CD8-positive, alpha-beta memory T cell (primary cell): ENCODE data around the gene OR6C2. TPM values are rescaled to one million over a fixed set of nuclear protein-coding genes. Genes with fewer than 3 reads are reported as not detected.
"Not testable (repeated sequence)": the region's sequence is repeated elsewhere in the genome, so short reads cannot be mapped to it uniquely, and the experiment has no call there.

Experiments
- CTCF ChIA-PET: fragments of 350-600 bp; sonication (Branson Sonifier 250); formaldehyde crosslinking; loops from one replicate; lab custom pipeline; 2021; ENCODE audit warnings: antibody characterized with exemption; lab: Charles Lee
- POLR2A ChIA-PET: fragments of 350-600 bp; sonication (Branson Sonifier 250); formaldehyde crosslinking; loops from one replicate; lab custom pipeline; 2021; ENCODE audit warnings: antibody characterized with exemption; lab: Charles Lee
- DNase-seq, 5 donors: peaks; one replicate each; pipeline versions ENCODE4 v3.0.0 to v3.0.0-alpha.2; 2020 to 2022; ENCODE audit warnings: mixed read lengths in 1 of 5
- H3K27ac ChIP-seq: one replicate; pipeline ENCODE4 v1.7.0; 2013; ENCODE audit warnings: low read depth, mild to moderate bottlenecking, low read length, moderate library complexity
- H3K27me3 ChIP-seq: 2 replicates; pipeline ENCODE4 v1.7.0; 2013; ENCODE audit warnings: low read length, mild to moderate bottlenecking; ENCODE audit not compliant: insufficient read depth, poor library complexity, severe bottlenecking
- H3K36me3 ChIP-seq: 2 replicates; pipeline ENCODE4 v1.7.0; 2013; ENCODE audit warnings: mild to moderate bottlenecking, low read length, moderate library complexity; ENCODE audit not compliant: insufficient read depth
- H3K4me1 ChIP-seq: 2 replicates; pipeline ENCODE4 v1.7.0; 2013; ENCODE audit warnings: mild to moderate bottlenecking, low read length, moderate library complexity; ENCODE audit not compliant: insufficient read depth
- H3K4me3 ChIP-seq: 2 replicates; pipeline ENCODE4 v1.7.0; 2013; ENCODE audit warnings: mild to moderate bottlenecking, low read length
- H3K9me3 ChIP-seq: 2 replicates; pipeline ENCODE4 v1.7.0; 2013; ENCODE audit warnings: mild to moderate bottlenecking, low read length
- H3K27ac Mint-ChIP-seq, 8 donors: one replicate each; pipeline ENCODE4 v1.8.0; 2020 to 2021; ENCODE audit warnings: mixed read lengths in 8 of 8, mild to moderate bottlenecking in 6 of 8, inconsistent platforms in 3 of 8, moderate library complexity in 3 of 8
- H3K27me3 Mint-ChIP-seq, 2 donors: one replicate each; pipeline ENCODE4 v1.8.0; 2020 to 2021; ENCODE audit warnings: mixed read lengths in 2 of 2, mild to moderate bottlenecking in 1 of 2, moderate library complexity in 1 of 2
- H3K36me3 Mint-ChIP-seq, 3 donors: one replicate each; pipeline ENCODE4 v1.8.0; 2020 to 2021; ENCODE audit warnings: mixed read lengths in 3 of 3, inconsistent platforms in 1 of 3, mild to moderate bottlenecking in 1 of 3
- H3K4me1 Mint-ChIP-seq, 3 donors: one replicate each; pipeline ENCODE4 v1.8.0; 2020 to 2021; ENCODE audit warnings: mixed read lengths in 3 of 3, inconsistent platforms in 1 of 3, mild to moderate bottlenecking in 1 of 3
- H3K4me3 Mint-ChIP-seq, 7 donors: one replicate each; pipeline ENCODE4 v1.8.0; 2020 to 2021; ENCODE audit warnings: mixed read lengths in 7 of 7, mild to moderate bottlenecking in 6 of 7, moderate library complexity in 4 of 7, inconsistent platforms in 2 of 7
- H3K9me3 Mint-ChIP-seq, 5 donors: one replicate each; pipeline ENCODE4 v1.8.0; 2020 to 2022; ENCODE audit warnings: mixed read lengths in 5 of 5, mild to moderate bottlenecking in 3 of 5, moderate library complexity in 2 of 5, inconsistent platforms in 1 of 5
- polyA plus RNA-seq: library from polyadenylated mRNA; unstranded; fragments of 300-500 nt; fragmentation: Illumina TruSeq; gene quantifications from one replicate; pipeline ENCODE4 v1.2.3, GENCODE V29; 2021
- total RNA-seq, 2 experiments: library from RNA; stranded (reverse); gene quantifications; one replicate each; pipeline ENCODE4 v1.2.3, GENCODE V29; 2021

Gene OR6C2
- total RNA-seq (not detected), polyA plus RNA-seq (not detected)

- CTCF ChIA-PET = no interaction called here
Observed at GRCh38 chr12:55443776-55444175, at the start of gene OR6C2. OR6C2 (plus strand) TSS chr12:55444076; CDS start chr12:55452214, 8,138 bp downstream.

GRCh38 chr12:55396326-55396725, 47.5 kb upstream of the OR6C2 start:
- POLR2A ChIA-PET = no interaction called here

More at GRCh38 chr12:55443776-55444175, at the start of gene OR6C2:
- Mint-ChIP-seq H3K4me3 (no peak within 1 kb of the TSS), H3K9me3 (peaks cover 0 to 22% (median 19%) of the 10 kb centered on the region in 5 donors), H3K36me3 (peaks cover 0 to 4% (median 0%) of the 10 kb centered on the region in 3 donors), H3K4me1 (no peaks in the 10 kb centered on the region), H3K27me3 (peaks cover 5 to 25% of the 10 kb centered on the region in 2 donors), H3K27ac (no peak within 1 kb of the TSS)
- Histone ChIP-seq H3K27ac (no peak within 1 kb of the TSS), H3K36me3 (no peaks in the 10 kb centered on the region), H3K4me3 (no peak within 1 kb of the TSS), H3K27me3 (no peaks in the 10 kb centered on the region), H3K9me3 (no peaks in the 10 kb centered on the region), H3K4me1 (no peaks in the 10 kb centered on the region)
- POLR2A ChIA-PET = no interaction called here
- DNase-seq = no peak

GRCh38 chr12:55400229-55400628, 43.6 kb upstream of the OR6C2 start, which contains the start of gene OR6C65:
OR6C65 (plus strand) TSS chr12:55400529; CDS start chr12:55400529, 0 bp downstream.
- POLR2A ChIA-PET = no interaction called here
- H3K27me3 Mint-ChIP-seq = peaks cover 12 to 34% of the 10 kb centered on the region in 2 donors
- DNase-seq = no peak
- no peaks in the 10 kb centered on the region for H3K4me1 ChIP-seq
- no peak within 1 kb of the TSS for H3K27ac Mint-ChIP-seq
- H3K4me1 Mint-ChIP-seq = no peaks in the 10 kb centered on the region
- no peaks in the 10 kb centered on the region for H3K9me3 Mint-ChIP-seq
- no peak within 1 kb of the TSS for H3K27ac ChIP-seq
- no peaks in the 10 kb centered on the region for H3K36me3 ChIP-seq
- no peaks in the 10 kb centered on the region for H3K36me3 Mint-ChIP-seq
- H3K27me3 ChIP-seq = no peaks in the 10 kb centered on the region
- CTCF ChIA-PET = no interaction called here
- H3K4me3 Mint-ChIP-seq = no peak within 1 kb of the TSS
- H3K9me3 ChIP-seq = no peaks in the 10 kb centered on the region
- H3K4me3 ChIP-seq = no peak within 1 kb of the TSS

More at GRCh38 chr12:55396326-55396725, 47.5 kb upstream of the OR6C2 start:
- H3K4me1 Mint-ChIP-seq = no peaks in the 10 kb centered on the region
- H3K27me3 ChIP-seq = no peaks in the 10 kb centered on the region
- no peak for DNase-seq
- H3K4me3 Mint-ChIP-seq = no peak overlapping the region
- no peaks in the 10 kb centered on the region for H3K36me3 ChIP-seq
- H3K4me3 ChIP-seq = no peak overlapping the region
- H3K27ac ChIP-seq = no peak overlapping the region
- no peaks in the 10 kb centered on the region for H3K36me3 Mint-ChIP-seq
- no peak overlapping the region for H3K27ac Mint-ChIP-seq
- H3K9me3 ChIP-seq = no peaks in the 10 kb centered on the region
- peaks cover 15 to 37% of the 10 kb centered on the region in 2 donors for H3K27me3 Mint-ChIP-seq
- H3K4me1 ChIP-seq = no peaks in the 10 kb centered on the region
- no peaks in the 10 kb centered on the region for H3K9me3 Mint-ChIP-seq
- CTCF ChIA-PET = no interaction called here

GRCh38 chr12:55407866-55408265, 36.0 kb upstream of the OR6C2 start:
- CTCF ChIA-PET = no interaction called here

GRCh38 chr12:55409133-55409532, 34.7 kb upstream of the OR6C2 start:
- H3K27me3 ChIP-seq, DNase-seq, H3K4me1 Mint-ChIP-seq, H3K4me3 Mint-ChIP-seq, H3K27ac ChIP-seq, CTCF ChIA-PET, H3K9me3 Mint-ChIP-seq, H3K36me3 Mint-ChIP-seq, H3K36me3 ChIP-seq, POLR2A ChIA-PET, H3K4me3 ChIP-seq, H3K27ac Mint-ChIP-seq, H3K9me3 ChIP-seq, H3K4me1 ChIP-seq: not testable (repeated sequence)
- H3K27me3 Mint-ChIP-seq = peaks cover 2 to 30% of the 10 kb centered on the region in 2 donors

More at GRCh38 chr12:55407866-55408265, 36.0 kb upstream of the OR6C2 start:
- Histone ChIP-seq H3K27me3 (no peaks in the 10 kb centered on the region), H3K4me3 (no peak overlapping the region), H3K27ac (no peak overlapping the region), H3K4me1 (no peaks in the 10 kb centered on the region), H3K36me3 (no peaks in the 10 kb centered on the region), H3K9me3 (no peaks in the 10 kb centered on the region)
- Mint-ChIP-seq H3K4me3 (no peak overlapping the region), H3K36me3 (no peaks in the 10 kb centered on the region), H3K27ac (no peak overlapping the region), H3K4me1 (no peaks in the 10 kb centered on the region), H3K27me3 (peaks cover 0 to 32% of the 10 kb centered on the region in 2 donors), H3K9me3 (peaks cover 0 to 6% (median 4%) of the 10 kb centered on the region in 5 donors)
- DNase-seq = no peak
- POLR2A ChIA-PET = no interaction called here

GRCh38 chr12:55412138-55412537, 31.7 kb upstream of the OR6C2 start:
- H3K9me3 Mint-ChIP-seq, H3K4me3 Mint-ChIP-seq, H3K4me1 ChIP-seq, CTCF ChIA-PET, H3K36me3 Mint-ChIP-seq, POLR2A ChIA-PET, H3K36me3 ChIP-seq, H3K27me3 ChIP-seq, H3K4me1 Mint-ChIP-seq, H3K4me3 ChIP-seq, DNase-seq, H3K27ac ChIP-seq, H3K27ac Mint-ChIP-seq, H3K9me3 ChIP-seq: not testable (repeated sequence)
- H3K27me3 Mint-ChIP-seq = peaks cover 13 to 48% of the 10 kb centered on the region in 2 donors

- POLR2A ChIA-PET, H3K27ac ChIP-seq, CTCF ChIA-PET, H3K4me1 Mint-ChIP-seq, DNase-seq, H3K9me3 Mint-ChIP-seq, H3K27me3 ChIP-seq, H3K9me3 ChIP-seq, H3K4me3 ChIP-seq, H3K36me3 Mint-ChIP-seq, H3K4me1 ChIP-seq, H3K4me3 Mint-ChIP-seq, H3K36me3 ChIP-seq: not testable (repeated sequence)
- H3K27ac Mint-ChIP-seq = peak overlapping the region in 1 of 8 donors; percentile 23
- H3K27me3 Mint-ChIP-seq = peaks cover 17 to 46% of the 10 kb centered on the region in 2 donors
Observed at GRCh38 chr12:55413498-55414388, 30.1 kb upstream of the OR6C2 start.

- H3K4me1 Mint-ChIP-seq, H3K36me3 ChIP-seq, H3K4me3 Mint-ChIP-seq, CTCF ChIA-PET, H3K9me3 Mint-ChIP-seq, H3K9me3 ChIP-seq, H3K36me3 Mint-ChIP-seq, H3K4me3 ChIP-seq, H3K27ac Mint-ChIP-seq, POLR2A ChIA-PET, DNase-seq, H3K27ac ChIP-seq, H3K4me1 ChIP-seq, H3K27me3 ChIP-seq: not testable (repeated sequence)
- H3K27me3 Mint-ChIP-seq = peaks cover 21 to 49% of the 10 kb centered on the region in 2 donors
Observed at GRCh38 chr12:55414396-55414823, 29.5 kb upstream of the OR6C2 start.
